Activated naive CD8-positive, alpha-beta T cell (primary cell): ENCODE measurements around the gene PTPRB.

Source experiments
- H3K27ac Mint-ChIP-seq: one replicate; pipeline ENCODE4 v1.8.0; 2021; ENCODE audit warnings: mixed read lengths
- H3K27me3 Mint-ChIP-seq: one replicate; pipeline ENCODE4 v1.8.0; 2021; ENCODE audit warnings: mixed read lengths
- H3K36me3 Mint-ChIP-seq: one replicate; pipeline ENCODE4 v1.8.0; 2021; ENCODE audit warnings: mixed read lengths
- H3K4me1 Mint-ChIP-seq: one replicate; pipeline ENCODE4 v1.8.0; 2021; ENCODE audit warnings: low read depth, mixed read lengths
- H3K4me3 Mint-ChIP-seq: one replicate; pipeline ENCODE4 v1.8.0; 2021; ENCODE audit warnings: mild to moderate bottlenecking, mixed read lengths
- H3K9me3 Mint-ChIP-seq: one replicate; pipeline ENCODE4 v1.8.0; 2021; ENCODE audit warnings: low read depth, mixed read lengths

The PTPRB gene

GRCh38 chr12:70556179-70556869, 80.9 kb downstream of the PTPRB start:
- Mint-ChIP-seq H3K36me3 (no peaks in the 10 kb centered on the region), H3K9me3 (no peaks in the 10 kb centered on the region), H3K4me1 (no peaks in the 10 kb centered on the region)

DNA sequence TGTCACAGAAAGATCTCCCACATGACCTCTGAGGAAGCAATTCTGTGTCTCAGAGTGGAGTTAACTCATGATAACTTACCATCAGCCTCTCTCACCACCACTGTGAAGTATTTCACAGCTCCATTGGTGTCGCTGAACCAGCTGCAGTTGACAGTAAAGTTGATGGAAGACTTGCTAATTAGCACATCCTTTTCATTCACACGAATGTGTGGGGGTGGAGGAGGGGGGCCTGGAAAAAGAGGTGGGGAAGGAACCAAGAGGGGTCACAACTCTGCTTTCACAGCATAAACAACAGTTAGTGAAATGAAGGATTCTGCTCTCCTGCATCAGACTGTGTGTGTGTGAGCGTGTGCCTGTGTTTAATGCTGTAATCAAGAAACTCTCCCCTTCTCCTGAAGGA, 82.1 kb downstream of the PTPRB start:
- no peaks in the 10 kb centered on the region for H3K36me3 Mint-ChIP-seq
- H3K27ac Mint-ChIP-seq: no peak overlapping the region
- no peaks in the 10 kb centered on the region for H3K4me1 Mint-ChIP-seq

More at GRCh38 chr12:70556179-70556869, 80.9 kb downstream of the PTPRB start:
- Mint-ChIP-seq H3K27me3 (peaks cover 6% of the 10 kb centered on the region), H3K4me3 (no peak overlapping the region), H3K27ac (no peak overlapping the region)

GRCh38 chr12:70553391-70553859, 83.8 kb downstream of the PTPRB start:
- Mint-ChIP-seq H3K36me3 (no peaks in the 10 kb centered on the region), H3K27ac (no peak overlapping the region), H3K27me3 (peaks cover 7% of the 10 kb centered on the region), H3K9me3 (no peaks in the 10 kb centered on the region), H3K4me3 (no peak overlapping the region), H3K4me1 (no peaks in the 10 kb centered on the region)

More for the DNA sequence above, 82.1 kb downstream of the PTPRB start:
- Mint-ChIP-seq H3K4me3 (no peak overlapping the region), H3K27me3 (peaks cover 9% of the 10 kb centered on the region), H3K9me3 (no peaks in the 10 kb centered on the region)

GRCh38 chr12:70551731-70552130, 85.5 kb downstream of the PTPRB start:
- H3K27ac Mint-ChIP-seq: no peak overlapping the region
- H3K4me1 Mint-ChIP-seq: no peaks in the 10 kb centered on the region
- H3K9me3 Mint-ChIP-seq: no peaks in the 10 kb centered on the region
- H3K4me3 Mint-ChIP-seq: no peak overlapping the region
- peaks cover 7% of the 10 kb centered on the region for H3K27me3 Mint-ChIP-seq
- H3K36me3 Mint-ChIP-seq: no peaks in the 10 kb centered on the region

GRCh38 chr12:70550180-70550577, 87.0 kb downstream of the PTPRB start:
- Mint-ChIP-seq H3K27me3 (peaks cover 13% of the 10 kb centered on the region), H3K9me3 (no peaks in the 10 kb centered on the region), H3K27ac (no peak overlapping the region), H3K4me3 (no peak overlapping the region), H3K4me1 (no peaks in the 10 kb centered on the region), H3K36me3 (no peaks in the 10 kb centered on the region)

DNA sequence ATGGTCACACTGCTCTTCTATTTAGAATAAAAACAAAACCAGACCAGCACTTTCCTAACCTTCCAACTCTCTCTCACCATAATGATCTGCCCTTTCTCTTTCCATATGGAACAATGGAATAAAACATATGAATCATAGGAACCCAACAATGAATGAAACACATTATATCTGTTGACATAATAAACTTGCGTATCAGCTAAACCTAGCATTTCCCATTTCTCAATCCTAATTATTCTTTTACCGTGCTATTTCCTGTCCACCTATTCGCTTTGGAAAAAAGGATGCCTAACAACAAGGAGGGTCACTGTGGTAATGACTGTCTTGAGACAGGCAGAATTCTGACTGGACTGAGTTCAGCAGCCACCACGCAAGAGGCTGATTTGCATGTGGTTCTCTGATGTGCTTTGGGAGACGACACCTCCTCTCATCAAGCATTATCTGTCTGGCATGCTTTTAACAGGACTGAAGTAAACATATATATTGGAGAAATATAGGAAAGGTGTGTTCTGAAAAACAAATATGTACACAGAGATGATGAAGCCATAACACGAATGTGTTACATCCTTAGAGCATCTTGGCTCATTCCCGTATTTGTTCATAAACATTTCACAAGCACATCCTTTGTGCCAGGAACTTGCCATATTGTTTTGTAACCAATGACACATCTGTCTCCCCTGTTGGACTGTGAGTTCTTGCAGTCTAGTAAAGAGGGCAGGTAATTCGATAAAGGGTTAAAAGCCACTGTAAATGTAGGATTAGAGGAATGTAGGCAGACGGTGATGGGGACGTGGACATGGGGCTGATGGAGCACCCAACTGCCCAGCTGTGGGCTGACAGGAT, 87.7 kb downstream of the PTPRB start:
- H3K4me3 Mint-ChIP-seq: no peak overlapping the region
- H3K36me3 Mint-ChIP-seq: no peaks in the 10 kb centered on the region
- no peak overlapping the region for H3K27ac Mint-ChIP-seq
- peaks cover 13% of the 10 kb centered on the region for H3K27me3 Mint-ChIP-seq
- H3K4me1 Mint-ChIP-seq: no peaks in the 10 kb centered on the region
- H3K9me3 Mint-ChIP-seq: no peaks in the 10 kb centered on the region

DNA sequence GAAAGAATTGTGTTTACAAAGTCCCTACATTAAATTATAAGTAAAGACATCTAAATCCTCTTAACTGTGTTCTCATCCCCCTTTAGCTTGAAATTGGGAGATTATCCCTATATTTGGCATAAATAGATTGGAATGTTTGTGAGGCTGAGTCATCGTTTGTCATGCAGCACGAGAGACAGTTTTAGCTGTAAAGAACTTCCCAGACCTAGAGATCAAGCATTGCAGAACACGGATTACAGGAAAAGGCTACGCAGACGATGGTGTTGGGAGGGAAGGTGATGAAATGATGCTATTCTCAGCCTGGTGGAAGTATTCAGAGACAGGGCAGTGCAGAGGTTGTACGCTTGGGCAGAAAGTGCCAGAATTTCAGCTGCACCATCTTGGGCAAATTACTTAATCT, 93.8 kb downstream of the PTPRB start:
- H3K4me3 Mint-ChIP-seq: no peak overlapping the region
- peaks cover 11% of the 10 kb centered on the region for H3K27me3 Mint-ChIP-seq
- no peaks in the 10 kb centered on the region for H3K4me1 Mint-ChIP-seq
- H3K27ac Mint-ChIP-seq: no peak overlapping the region
- no peaks in the 10 kb centered on the region for H3K9me3 Mint-ChIP-seq
- no peaks in the 10 kb centered on the region for H3K36me3 Mint-ChIP-seq

DNA sequence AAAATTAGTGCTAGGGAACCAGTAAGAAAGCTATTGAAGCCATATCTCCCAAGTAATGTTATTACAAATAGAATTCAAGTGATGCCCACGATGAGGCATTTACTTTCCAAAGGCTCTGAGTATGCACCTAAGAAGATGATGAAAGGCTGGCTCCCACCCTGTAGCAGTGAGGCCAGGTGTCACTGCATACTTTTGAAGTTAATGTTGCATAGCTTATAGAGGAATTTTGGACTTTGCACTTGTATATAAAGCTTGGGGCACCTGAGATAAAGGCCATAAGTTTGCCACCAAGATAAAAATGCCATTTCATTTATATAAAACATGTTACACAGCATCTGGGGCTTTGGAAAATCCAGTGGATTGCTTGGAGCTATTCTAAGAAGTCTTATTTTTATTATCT, 96.2 kb downstream of the PTPRB start:
- H3K27ac Mint-ChIP-seq: no peak overlapping the region
- H3K4me1 Mint-ChIP-seq: no peaks in the 10 kb centered on the region
- H3K9me3 Mint-ChIP-seq: no peaks in the 10 kb centered on the region
- H3K27me3 Mint-ChIP-seq: peaks cover 7% of the 10 kb centered on the region
- H3K4me3 Mint-ChIP-seq: no peak overlapping the region
- H3K36me3 Mint-ChIP-seq: no peaks in the 10 kb centered on the region

- Mint-ChIP-seq H3K27me3 (peaks cover 5% of the 10 kb centered on the region), H3K9me3 (no peaks in the 10 kb centered on the region), H3K36me3 (no peaks in the 10 kb centered on the region), H3K4me3 (no peak overlapping the region), H3K4me1 (no peaks in the 10 kb centered on the region), H3K27ac (no peak overlapping the region)
Measured at GRCh38 chr12:70536650-70537049, 100.6 kb downstream of the PTPRB start.

- no peaks in the 10 kb centered on the region for H3K4me1 Mint-ChIP-seq
- H3K36me3 Mint-ChIP-seq: no peaks in the 10 kb centered on the region
- H3K27me3 Mint-ChIP-seq: peaks cover 3% of the 10 kb centered on the region
- no peaks in the 10 kb centered on the region for H3K9me3 Mint-ChIP-seq
- H3K4me3 Mint-ChIP-seq: no peak overlapping the region
- H3K27ac Mint-ChIP-seq: no peak overlapping the region
Measured at GRCh38 chr12:70535896-70536374, 101.3 kb downstream of the PTPRB start.

GRCh38 chr12:70534466-70534865, 102.8 kb downstream of the PTPRB start:
- Mint-ChIP-seq H3K4me3 (no peak overlapping the region), H3K27ac (no peak overlapping the region)

DNA sequence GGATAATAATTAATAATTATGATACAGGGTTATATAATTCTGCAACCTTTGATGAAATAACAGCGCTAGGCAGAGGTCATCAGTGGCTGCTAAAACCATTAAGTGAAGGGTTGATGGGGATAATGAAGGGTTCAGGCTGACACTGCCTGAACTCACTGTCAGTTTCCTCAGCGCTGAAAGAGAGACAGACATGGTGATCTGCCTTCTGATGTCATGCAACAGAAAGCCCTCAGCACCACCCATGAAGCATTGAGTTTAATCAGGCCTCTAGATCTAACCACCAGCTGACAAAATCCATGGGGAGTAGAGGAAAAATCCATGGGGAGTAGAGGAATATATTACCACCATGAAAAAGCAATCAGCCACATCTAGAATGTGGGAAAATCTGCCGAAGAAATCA, 107.6 kb downstream of the PTPRB start:
- Mint-ChIP-seq H3K4me3 (no peak overlapping the region), H3K27ac (no peak overlapping the region), H3K27me3 (peaks cover 3% of the 10 kb centered on the region), H3K4me1 (no peaks in the 10 kb centered on the region), H3K36me3 (no peaks in the 10 kb centered on the region), H3K9me3 (no peaks in the 10 kb centered on the region)

More at GRCh38 chr12:70534466-70534865, 102.8 kb downstream of the PTPRB start:
- Mint-ChIP-seq H3K9me3 (no peaks in the 10 kb centered on the region), H3K36me3 (no peaks in the 10 kb centered on the region), H3K4me1 (no peaks in the 10 kb centered on the region), H3K27me3 (peaks cover 3% of the 10 kb centered on the region)

DNA sequence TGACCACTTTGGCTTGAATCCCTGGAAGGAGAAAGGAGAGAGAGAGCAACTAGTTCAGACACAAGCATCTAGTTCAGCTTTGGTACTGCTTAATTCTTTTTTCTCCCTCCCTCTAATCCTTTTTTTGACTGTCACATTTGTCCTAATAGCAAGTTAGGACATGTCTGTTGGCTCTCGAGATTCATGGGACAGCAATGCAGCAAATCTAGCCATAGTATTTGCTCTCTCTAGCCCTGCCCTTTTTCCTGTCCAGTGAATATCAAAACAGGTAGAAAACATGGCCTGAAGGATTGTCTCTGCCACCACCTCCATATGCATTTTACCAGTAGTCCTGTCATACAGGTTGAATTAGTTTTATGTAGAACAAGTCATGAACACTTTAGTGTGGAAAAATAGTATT, 116.4 kb downstream of the PTPRB start:
- H3K27me3 Mint-ChIP-seq: peaks cover 5% of the 10 kb centered on the region
- H3K36me3 Mint-ChIP-seq: no peaks in the 10 kb centered on the region
- H3K27ac Mint-ChIP-seq: no peak overlapping the region
- peaks cover 3% of the 10 kb centered on the region for H3K9me3 Mint-ChIP-seq
- no peak overlapping the region for H3K4me3 Mint-ChIP-seq
- no peaks in the 10 kb centered on the region for H3K4me1 Mint-ChIP-seq

DNA sequence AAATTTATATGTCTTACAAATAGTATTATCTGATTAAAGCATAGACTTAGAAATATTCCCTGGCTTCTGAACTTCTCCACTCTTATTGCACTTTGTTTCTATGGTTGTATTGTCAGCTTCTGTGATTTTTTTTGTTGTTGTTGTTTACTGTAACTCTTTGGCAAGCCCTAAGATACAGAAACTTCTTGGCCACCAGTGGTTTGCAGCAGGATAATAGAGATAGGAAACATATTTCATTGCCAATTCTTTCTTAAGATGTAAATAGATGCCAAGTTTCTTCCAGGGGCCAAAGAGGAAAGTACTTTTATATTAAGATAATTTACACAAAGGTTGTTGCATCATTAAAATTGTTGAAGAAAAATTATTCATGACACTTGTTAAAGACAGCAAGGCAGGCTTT, 123.8 kb downstream of the PTPRB start:
- Mint-ChIP-seq H3K4me3 (no peak overlapping the region), H3K9me3 (peaks cover 4% of the 10 kb centered on the region), H3K4me1 (no peaks in the 10 kb centered on the region), H3K36me3 (no peaks in the 10 kb centered on the region), H3K27ac (no peak overlapping the region), H3K27me3 (peaks cover 1% of the 10 kb centered on the region)

- no peaks in the 10 kb centered on the region for H3K36me3 Mint-ChIP-seq
- H3K27ac Mint-ChIP-seq: no peak overlapping the region
- peaks cover 1% of the 10 kb centered on the region for H3K27me3 Mint-ChIP-seq
- H3K9me3 Mint-ChIP-seq: peaks cover 9% of the 10 kb centered on the region
- H3K4me3 Mint-ChIP-seq: no peak overlapping the region
- H3K4me1 Mint-ChIP-seq: no peaks in the 10 kb centered on the region
Measured at GRCh38 chr12:70508178-70508577, 129.1 kb downstream of the PTPRB start.
